GM04504 (cell line): ENCODE data around the gene RPP30.
A peak's percentile ranks its signal among the peaks of the same experiment; 100 is the strongest.
"Not testable (repeated sequence)": the region's sequence is repeated elsewhere in the genome, so short reads cannot be mapped to it uniquely, and the experiment has no call there.

Experiments
- DNase-seq: peaks from one replicate; pipeline ENCODE4 v3.0.0-alpha.2; 2012; ENCODE audit warnings: low read depth

Gene RPP30

GRCh38 chr10:90917238-90917967 is 45.6 kb downstream of the RPP30 start:
- DNase-seq, result no peak

DNA sequence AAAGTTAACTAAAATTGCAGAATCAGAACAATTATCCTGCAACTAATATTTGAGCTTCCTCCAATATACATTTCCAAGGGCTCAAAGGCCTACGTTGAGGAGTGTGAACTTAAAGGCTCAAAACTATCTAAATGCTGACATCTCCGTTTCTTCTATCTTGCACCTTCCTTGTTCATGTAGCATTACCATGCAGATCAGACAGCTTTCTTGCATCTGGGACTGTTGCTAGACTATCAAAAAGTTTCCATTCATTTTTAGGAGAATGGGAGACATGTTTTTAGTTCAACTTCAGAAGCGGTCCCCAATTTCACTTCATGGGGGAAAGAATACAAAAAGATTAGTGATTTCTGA is 46.2 kb downstream of the RPP30 start:
- no peak for DNase-seq

DNA sequence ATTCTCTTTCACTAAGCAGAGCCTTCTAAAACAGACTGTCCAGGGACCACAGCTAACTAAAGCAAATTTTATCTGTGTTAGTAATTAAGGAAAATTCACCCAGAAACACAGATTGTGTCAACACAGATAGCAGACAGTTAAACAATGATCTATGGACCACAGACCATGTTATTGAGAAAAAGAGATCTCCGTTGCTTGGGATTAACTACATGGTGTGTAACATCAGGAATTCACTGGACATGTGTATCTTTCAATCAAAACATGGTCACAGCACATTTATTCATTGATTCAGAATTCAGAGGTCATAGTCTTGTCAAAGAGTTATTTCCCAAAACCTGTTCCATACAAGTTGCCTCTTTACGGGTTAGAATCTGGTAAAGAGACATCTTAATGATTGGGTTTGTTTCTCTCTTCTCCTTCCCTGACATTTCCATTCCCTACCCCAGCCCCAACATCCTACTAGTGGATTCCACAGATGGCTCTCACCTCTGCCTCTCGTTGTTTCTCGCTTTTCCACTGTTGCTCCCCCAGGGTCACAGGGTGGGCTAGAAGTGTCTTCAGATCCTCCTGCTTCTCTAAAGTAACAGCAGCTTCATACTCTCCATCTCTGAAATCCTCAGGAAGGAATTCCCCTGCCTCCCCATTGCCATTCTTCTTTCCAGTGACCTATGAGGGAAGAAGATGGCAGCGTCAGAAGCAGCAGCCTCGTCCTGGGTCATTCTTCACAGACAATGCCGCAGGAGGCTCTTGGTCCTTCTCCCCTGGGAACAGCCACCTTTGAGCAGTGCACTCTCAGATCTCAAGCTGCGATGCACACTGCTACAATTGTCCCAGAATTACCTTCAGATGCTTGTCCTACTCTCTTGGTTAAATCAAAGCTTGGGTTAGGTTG is 48.2 kb downstream of the RPP30 start:
- DNase-seq, result no peak

DNA sequence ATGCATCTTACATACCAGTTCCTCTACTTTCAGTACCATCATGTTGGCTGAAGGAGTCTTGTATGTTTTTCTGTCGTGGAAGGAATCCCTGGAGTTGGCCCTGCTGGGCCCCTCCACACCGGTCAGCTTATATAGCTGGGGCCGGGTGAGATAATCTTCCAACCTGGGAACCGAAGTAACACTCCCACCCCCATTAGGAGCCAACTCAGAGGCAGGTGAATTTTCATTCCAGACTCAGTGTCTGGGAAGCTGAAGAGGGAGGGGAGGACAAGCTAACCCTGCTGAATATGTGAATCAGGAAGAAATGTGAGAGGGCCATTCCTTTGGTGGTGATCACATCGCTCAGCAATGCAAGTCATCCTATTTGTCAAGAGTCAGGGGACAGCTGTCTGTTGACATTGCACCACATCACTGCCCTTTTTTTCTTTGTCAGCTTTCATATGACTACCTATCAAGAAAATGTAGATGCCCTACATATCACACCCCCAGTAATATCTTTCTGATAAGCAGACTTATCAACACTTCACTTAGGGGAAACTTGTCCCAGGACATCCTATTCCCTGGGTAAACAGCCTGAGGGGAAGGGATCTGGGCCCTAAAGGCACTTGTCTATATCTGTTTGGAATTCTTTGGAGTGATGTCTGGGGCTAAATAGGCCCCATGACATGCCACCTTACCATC is 49.4 kb downstream of the RPP30 start, which contains the start of gene ANKRD1:
Gene ANKRD1 (minus strand): TSS at position 102 of the 681 bp plus-strand sequence. CDS start 60 bp downstream, at position 42.
- peak; percentile 37 for DNase-seq

- DNase-seq, result no peak
These were observed 50.1 kb downstream of the RPP30 start for GRCh38 chr10:90921906-90922305.

- DNase-seq, result no peak
These were observed 51.4 kb downstream of the RPP30 start for GRCh38 chr10:90923111-90923731.

DNA sequence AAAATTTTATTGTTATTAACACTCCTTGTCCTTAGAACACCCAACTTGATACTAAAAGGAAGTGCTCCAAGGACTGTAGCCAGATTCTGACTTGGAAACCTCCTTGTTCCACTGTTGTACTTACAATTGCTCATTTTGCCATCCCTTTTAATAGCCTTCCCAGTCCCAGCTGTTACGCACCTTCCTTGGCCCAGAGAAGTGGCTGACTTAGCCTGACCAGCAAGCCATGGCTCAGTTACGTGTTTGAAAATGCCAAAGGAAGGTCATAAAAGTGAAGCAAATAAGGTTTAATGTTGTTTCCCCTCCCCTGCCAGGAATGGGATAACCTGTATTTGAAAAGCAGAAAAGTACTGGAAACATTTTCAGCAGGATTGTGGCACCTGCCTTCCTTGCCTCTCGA is 52.8 kb downstream of the RPP30 start:
- no peak for DNase-seq

GRCh38 chr10:90925079-90926029 is 53.6 kb downstream of the RPP30 start:
- no peak for DNase-seq

- no peak for DNase-seq
These were observed 55.5 kb downstream of the RPP30 start for GRCh38 chr10:90927293-90927692.

DNA sequence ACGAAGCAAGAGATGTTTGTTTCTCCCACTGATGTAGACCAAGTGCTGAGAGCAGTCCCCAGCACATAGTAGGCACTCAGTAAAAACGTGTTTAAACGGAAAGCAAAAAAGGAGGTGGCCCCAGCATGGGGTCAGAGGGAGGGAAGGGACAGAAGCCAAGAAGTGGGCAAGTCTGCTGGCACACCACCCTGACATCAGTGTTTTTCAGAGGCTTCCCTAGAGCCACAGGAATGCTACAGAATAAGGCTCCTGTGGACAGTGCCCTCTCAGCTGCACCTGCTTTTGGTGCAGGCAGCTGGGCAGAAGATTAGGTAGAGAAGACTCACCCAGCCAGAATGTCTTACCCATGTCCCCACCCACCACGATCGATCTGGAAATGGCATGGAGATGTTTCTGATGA is 57.4 kb downstream of the RPP30 start:
- DNase-seq, result no peak

GRCh38 chr10:90930070-90930837 is 58.5 kb downstream of the RPP30 start:
- peak; percentile 55 for DNase-seq

- DNase-seq, result peak; percentile 48
These were observed 59.4 kb downstream of the RPP30 start for GRCh38 chr10:90930971-90931871.

GRCh38 chr10:90935581-90936275 is 64.0 kb downstream of the RPP30 start:
- no peak for DNase-seq

- DNase-seq, result no peak
These were observed 64.5 kb downstream of the RPP30 start for GRCh38 chr10:90936276-90936659.

- DNase-seq, result no peak
These were observed 66.0 kb downstream of the RPP30 start for GRCh38 chr10:90937645-90938258.

- DNase-seq, result no peak
These were observed 67.3 kb downstream of the RPP30 start for GRCh38 chr10:90939116-90939515.

DNA sequence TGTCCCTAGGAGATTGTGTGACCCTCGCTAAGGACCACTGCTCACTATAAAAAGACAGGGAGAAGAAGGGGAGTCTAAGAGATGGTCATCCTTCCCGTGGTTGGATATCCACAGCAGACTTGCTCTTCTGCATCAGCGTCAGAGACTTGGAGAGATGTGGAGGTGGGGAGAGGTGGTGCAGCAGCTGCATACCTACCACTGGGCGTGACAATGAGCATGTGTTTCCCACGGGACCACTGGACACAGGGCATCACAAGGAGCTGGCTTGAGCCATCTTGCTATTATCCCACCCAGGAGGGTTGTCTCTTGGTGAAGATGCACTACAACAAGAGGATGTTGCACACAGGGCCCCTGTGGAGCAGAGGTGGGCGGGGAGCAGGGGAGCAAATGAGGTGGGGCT is 67.9 kb downstream of the RPP30 start:
- no peak for DNase-seq

DNA sequence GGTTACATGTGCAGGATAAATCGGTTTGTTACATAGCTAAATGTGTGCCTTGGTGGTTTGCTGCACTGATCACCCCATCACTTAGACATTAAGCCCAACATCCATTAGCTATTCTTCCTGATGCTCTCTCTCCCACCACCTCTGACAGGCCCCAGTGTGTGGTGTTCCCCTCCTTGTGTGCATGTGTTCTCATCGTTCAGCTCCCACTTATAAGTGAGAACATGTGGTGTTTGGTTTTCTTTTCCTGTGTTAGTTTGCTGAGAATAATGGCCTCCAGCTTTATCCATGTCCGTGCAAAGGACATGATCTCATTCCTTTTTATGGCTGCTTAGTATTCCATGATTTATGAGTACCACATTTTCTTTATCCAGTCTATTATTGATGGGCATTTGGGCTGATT is 71.2 kb downstream of the RPP30 start:
- DNase-seq, result not testable (repeated sequence)
